HG03558 (cell line): ENCODE measurements around the gene PBX1.

Source experiments
- ATAC-seq: cut with Tn5 transposase; IDR thresholded peaks from one replicate; pipeline ENCODE4 v1.9.1; 2021; ENCODE audit warnings: moderate number of reproducible peaks; ENCODE audit not compliant: unreplicated experiment; ENCODE audit errors: extremely low read depth

The PBX1 gene

GRCh38 chr1:164769486-164770130 is 210.6 kb downstream of the PBX1 start:
- ATAC-seq, result no peak

DNA sequence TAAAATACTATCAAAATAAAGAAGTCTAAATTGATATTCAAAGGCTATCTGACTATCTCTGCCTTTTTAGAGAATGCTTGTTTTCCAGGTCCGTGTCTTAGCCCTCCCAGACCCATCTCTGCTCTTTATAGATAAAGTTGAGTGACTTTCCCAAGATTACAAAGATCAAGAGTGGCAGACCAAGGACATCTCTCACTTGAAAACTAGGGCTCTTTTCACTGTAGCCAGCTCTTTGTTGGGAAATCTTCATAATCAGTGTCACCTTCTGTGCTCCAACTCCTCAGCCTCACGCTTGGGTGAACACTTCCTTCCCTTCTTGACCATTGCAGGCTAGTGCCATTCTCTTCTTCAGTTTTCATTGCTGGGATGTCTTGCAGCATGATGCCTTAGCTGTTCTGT is 211.1 kb downstream of the PBX1 start:
- ATAC-seq, result no peak

DNA sequence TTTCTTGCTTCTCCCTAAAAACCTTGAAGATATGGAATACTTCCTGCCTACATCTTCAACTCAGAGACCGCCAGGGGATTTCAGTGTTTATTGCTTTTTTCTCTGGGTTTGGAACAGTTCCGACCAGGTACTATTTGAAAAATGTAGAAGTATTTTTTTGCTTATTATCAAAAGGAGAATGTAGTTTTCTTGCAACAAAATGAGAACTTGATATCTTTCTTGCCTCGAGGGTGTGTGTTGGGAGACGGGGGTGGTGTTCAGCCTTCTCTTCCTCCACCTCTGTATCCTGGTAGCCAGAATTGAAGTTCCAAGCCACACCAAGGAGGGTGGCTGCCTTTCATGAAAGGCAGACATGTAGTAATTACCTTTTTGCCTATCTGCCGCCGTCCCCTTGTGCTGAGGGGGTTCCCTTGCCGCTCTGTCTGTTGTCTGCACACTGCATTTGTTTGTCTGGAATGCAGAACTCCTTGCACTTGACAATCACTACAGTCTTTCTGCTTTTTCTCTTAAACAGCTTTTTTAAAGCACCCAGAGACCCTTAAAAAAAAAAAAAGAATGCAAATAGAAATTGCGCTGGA is 212.1 kb downstream of the PBX1 start:
- ATAC-seq, result no peak

- ATAC-seq, result no peak
Measured at GRCh38 chr1:164771619-164772361, 212.8 kb downstream of the PBX1 start.

DNA sequence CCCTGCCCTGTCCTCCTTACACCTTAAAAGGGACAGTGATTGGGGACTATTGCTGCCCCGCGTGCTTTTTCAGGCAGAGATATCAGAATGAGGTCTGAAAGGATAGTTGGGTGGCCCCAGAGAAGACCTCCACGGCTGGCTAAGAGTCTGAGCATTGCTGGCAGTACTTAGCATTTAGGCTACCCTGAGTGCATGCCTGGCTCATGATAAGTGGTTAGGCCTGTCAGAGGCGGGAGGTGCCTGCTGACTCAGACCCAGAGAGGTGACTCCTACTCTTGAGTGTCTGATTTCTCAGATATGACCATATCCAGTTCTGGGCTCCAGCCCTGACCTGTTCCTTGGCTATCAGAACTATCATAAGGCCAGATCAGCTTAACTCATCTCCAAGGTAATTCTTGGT is 213.7 kb downstream of the PBX1 start:
- ATAC-seq, result peak; percentile 91

GRCh38 chr1:164773102-164773501 is 214.1 kb downstream of the PBX1 start:
- no peak for ATAC-seq

- ATAC-seq, result no peak
Measured at GRCh38 chr1:164774413-164774812, 215.4 kb downstream of the PBX1 start.

DNA sequence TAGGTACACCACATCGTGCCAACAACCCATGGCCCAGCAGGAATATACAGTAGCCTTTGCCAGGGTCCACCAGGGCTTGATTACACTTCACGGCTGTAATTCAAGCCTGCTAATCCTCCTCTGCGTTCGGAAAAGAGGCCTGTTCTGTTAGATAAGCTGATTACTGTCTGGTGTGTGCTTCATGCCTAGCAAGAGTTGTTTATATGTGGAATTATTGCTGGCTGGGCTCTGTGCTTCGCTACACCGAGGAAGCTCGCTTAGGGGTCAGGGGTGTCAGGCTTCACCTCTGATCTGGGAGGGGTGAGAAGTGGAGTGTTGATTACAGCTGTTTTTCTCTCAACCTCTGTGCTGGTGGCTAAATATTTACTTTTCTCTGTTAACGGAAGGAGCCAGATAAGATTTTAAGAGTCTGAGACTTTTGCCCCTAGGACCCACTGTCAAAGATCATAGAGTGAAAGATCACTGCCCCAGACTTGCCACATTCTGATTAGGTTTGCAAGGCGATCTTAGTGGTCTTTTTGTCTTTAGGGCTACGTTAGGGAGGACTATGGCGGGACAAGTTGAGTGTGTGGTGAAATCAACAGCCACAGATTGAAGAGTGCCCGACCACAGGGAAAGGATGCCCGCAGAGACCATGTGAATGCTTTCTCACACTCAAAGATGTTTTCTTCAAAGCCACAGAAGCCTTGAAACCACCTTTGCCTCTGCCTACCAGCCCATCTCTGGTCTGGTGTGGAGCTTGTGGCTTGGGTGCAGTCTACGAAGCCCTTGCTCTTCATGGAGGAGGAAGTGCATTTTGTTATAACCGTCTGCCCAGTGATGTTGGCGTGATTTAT is 216.1 kb downstream of the PBX1 start:
- ATAC-seq, result no peak

DNA sequence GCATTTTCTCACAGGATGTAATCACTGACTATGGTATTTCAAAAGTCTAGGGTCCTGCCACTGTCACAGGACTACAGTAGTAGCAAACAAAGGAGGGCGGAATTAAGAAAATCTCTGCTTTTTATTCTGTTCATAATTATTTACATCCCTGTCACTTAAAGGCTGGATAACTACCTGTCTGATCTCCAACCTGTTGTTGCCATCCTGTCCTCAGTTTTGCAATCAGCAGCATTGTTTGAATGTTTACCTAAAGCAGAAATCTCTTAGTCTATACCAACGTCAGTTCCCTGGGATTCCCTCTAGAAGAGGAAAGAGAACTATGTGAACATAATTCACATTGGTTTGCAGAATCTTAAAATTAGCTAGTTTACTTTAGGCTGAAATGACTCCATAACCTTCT is 218.5 kb downstream of the PBX1 start:
- no peak for ATAC-seq

DNA sequence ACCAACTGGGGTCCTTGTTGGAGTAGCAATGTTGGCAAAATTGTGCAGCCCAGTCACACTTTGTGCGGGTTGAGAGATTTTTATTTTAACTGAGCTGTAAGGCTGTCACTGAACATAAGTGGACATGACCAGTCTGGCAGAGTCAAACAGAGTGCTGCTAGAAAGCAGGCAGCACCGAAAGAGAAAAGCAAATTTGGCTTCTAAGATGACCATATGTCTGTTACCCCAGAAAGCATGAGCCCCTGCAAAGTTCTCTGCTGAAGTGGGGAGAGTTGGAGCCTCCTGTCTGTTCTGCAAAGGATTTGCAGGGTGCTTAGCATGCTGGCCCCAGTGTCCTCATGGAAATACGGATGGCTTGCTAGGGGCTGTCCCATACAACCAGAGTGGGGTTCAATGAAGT is 220.4 kb downstream of the PBX1 start:
- no peak for ATAC-seq

DNA sequence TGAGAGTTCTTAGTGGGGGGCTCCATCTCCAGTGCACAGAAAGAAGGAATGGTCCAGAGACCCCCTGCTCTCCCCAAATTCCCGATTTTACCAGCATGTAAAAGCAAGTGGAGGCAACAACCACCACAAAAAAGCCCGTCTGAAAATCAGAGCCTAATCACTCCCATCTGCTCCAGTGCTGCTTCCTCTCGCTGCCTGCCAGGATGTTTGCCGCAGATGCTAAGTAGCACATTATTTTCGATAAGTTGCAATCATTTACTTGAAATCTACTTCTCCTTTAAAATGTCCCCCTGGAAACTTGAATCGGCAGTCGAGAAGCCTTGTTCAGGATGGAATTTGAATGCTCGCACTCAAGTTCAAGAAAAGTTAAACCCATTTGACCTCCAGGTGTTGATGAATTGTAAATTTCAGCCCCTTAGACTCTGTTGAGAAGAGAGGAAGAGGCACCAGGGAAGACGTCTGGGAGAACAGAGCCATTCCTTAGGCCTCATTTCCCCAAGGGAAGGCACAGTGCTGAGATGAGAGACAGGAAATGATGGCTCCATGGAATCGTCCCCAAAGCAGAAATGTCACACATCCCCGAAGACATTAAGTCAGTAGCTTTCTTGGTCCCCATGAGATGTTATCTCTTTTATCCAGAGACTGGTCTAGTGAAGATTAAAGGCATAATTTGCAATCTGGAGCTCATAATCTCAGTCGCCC is 221.3 kb downstream of the PBX1 start:
- no peak for ATAC-seq

- ATAC-seq, result no peak
Measured at GRCh38 chr1:164780863-164781262, 221.9 kb downstream of the PBX1 start.

- ATAC-seq, result no peak
Measured at GRCh38 chr1:164781972-164782371, 223.0 kb downstream of the PBX1 start.

- ATAC-seq, result no peak
Measured at GRCh38 chr1:164783778-164784555, 225.0 kb downstream of the PBX1 start.

DNA sequence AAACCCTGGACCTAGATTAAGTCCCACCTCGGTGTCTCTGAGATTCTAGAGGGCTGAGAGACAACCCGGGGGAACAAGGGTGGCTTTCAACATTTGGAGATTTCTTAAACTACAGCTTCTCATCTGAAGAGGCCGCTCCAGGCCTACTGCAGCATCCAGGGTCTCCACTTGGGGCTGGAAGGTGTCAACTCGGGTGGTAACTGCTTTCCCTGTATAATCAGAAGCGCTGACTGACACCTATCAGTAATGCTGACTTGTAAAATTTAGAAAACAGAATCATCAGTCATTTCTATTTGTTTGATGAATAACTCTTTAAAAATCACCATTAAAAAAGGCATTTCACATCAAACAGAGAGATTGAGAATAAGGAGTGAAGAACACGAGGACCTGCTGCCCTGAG is 226.0 kb downstream of the PBX1 start:
- ATAC-seq, result no peak

- ATAC-seq, result no peak
Measured at GRCh38 chr1:164785841-164786534, 227.0 kb downstream of the PBX1 start.

- ATAC-seq, result peak; percentile 70
Measured at GRCh38 chr1:164786980-164787833, 228.2 kb downstream of the PBX1 start.

DNA sequence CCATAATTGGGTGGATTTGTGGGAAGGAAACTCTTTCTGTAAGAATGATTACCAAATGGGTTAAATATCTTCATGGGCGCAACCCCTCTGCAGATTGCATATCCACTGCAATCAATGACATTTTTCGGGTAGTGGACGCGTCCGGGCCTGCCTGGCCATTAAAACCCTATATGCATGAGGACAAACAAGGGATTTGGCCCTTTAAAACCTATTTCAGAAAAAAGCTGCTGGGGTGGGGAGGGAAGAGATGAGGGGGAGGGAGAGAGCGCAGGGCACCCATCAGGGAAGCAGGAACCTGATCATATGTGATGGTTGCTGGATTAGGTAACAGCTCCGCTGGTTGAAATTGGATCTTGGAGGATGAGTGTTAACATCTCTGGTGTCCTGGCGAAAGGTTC is 228.8 kb downstream of the PBX1 start:
- ATAC-seq, result no peak
